ENCODE data around the gene LRRC8C. TPM values are rescaled to one million over a fixed set of nuclear protein-coding genes. Genes with fewer than 3 reads are reported as not detected.

LRRC8C gene
- polyA plus RNA-seq, 4 donors, result 6.8 to 10.3 (median 8.4) TPM

DNA sequence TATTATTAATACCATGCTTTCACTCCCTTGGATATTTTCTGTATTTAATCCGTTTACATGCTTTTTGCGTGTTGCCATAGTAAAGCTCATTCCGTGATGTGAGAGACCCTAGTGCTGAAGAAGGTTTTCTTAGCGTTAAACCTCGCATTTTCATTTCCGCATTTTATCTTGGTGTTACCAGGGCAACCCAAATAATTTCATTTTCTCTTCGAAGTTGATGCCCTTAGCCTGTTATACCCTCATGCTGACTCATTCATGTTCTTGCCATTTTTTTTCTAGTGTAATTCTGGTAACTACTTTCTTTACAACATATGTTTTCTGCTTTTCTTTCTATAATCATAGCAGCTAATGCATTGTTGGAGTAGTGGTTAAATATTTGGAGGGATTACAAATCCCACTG lies 37.2 kb downstream of the LRRC8C start:
- no peak for DNase-seq (ENCODE audit: low read depth in 4 of 4, low spot score in 3 of 4)

DNA sequence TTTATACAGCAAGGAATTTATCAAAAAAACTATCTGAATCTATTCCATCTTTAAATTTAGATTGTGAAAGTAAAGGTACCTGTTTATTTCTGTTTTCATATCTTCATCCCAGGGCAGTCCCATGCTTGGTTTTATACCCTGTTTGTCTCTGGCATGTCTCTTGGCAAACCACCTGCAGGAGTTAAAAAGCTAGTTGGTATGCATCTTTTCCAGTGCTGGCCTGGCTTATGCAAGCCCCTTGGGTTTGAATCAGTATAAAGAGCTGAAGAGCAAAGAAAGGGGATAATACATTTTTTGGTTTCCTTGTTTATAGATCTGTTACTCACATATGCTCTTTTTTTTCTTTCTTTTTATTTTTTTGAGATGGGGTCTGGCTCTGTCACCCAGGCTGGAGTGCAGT lies 37.8 kb downstream of the LRRC8C start:
- DNase-seq (ENCODE audit: low read depth in 4 of 4, low spot score in 3 of 4), result no peak

GRCh38 chr1:89671775-89672488 lies 39.0 kb downstream of the LRRC8C start:
- no peak for DNase-seq (ENCODE audit: low read depth in 4 of 4, low spot score in 3 of 4)

- DNase-seq (ENCODE audit: low read depth in 4 of 4, low spot score in 3 of 4), result no peak
These were observed 39.7 kb downstream of the LRRC8C start for GRCh38 chr1:89672489-89673183.

- DNase-seq (ENCODE audit: low read depth in 4 of 4, low spot score in 3 of 4), result no peak
These were observed 40.3 kb downstream of the LRRC8C start for GRCh38 chr1:89673251-89673650.

DNA sequence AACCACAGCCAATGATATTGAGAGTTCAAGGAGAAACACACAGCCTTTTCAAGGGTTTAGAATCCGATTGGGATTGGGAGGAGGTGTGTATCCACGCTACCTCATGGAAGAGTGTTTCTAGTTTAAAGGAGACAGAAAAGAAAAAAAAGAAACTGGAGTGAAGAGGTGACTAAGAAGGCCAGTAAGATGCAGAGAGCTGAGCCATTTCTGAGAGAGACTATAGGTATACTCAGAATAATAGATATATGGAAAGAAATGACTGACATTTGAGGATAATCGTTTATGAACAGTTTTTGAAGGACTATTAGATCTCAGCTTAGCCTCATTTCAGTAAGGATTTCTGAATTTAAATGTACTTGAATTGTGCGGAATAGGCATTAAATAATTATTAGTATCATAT lies 42.8 kb downstream of the LRRC8C start:
- DNase-seq (ENCODE audit: low read depth in 4 of 4, low spot score in 3 of 4), result no peak

- DNase-seq (ENCODE audit: low read depth in 4 of 4, low spot score in 3 of 4), result no peak
These were observed 48.3 kb downstream of the LRRC8C start for GRCh38 chr1:89681045-89681729.

GRCh38 chr1:89682611-89683010 lies 49.7 kb downstream of the LRRC8C start:
- DNase-seq (ENCODE audit: low read depth in 4 of 4, low spot score in 3 of 4), result no peak

- DNase-seq (ENCODE audit: low read depth in 4 of 4, low spot score in 3 of 4), result no peak
These were observed 52.5 kb downstream of the LRRC8C start for GRCh38 chr1:89685461-89685860.

DNA sequence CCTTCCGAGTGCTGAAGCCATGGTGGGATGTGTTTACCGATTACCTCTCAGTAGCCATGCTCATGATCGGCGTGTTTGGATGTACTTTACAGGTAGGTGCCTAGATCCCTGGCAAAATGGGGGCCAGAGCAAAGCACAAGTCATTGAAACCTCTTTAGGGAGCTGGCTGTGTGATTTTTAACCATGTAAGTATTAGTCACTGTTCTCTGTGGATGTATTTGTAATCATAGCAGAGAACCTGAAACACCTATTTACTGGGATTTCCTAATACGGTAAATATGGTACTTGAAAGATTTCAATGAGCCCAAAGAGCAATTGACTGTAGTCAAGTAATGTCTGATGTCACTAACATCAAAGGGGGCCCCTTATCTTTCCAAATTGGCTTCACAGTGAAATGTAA lies 53.6 kb downstream of the LRRC8C start:
- no peak for DNase-seq (ENCODE audit: low read depth in 4 of 4, low spot score in 3 of 4)

- DNase-seq (ENCODE audit: low read depth in 4 of 4, low spot score in 3 of 4), result no peak
These were observed 54.3 kb downstream of the LRRC8C start for GRCh38 chr1:89687254-89687653.

DNA sequence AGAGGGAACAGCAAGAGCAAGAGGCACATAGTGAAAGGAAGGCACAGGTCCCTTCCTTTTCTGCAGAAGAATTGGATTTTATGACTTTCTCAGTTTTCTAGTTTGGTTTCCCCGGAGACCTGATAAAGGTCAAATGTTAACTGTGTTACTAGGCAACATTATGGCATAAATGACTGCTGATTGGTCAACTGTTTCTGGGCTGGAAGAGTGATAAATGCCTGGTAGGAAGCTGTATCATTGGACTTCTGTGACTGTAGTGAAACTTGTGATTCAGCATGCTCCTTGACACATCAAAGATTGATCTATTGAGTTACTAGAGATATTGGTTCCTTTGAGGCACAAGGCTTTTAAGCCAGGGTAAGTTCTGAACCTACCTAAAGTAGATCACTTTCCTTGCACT lies 55.7 kb downstream of the LRRC8C start:
- no peak for DNase-seq (ENCODE audit: low read depth in 4 of 4, low spot score in 3 of 4)

DNA sequence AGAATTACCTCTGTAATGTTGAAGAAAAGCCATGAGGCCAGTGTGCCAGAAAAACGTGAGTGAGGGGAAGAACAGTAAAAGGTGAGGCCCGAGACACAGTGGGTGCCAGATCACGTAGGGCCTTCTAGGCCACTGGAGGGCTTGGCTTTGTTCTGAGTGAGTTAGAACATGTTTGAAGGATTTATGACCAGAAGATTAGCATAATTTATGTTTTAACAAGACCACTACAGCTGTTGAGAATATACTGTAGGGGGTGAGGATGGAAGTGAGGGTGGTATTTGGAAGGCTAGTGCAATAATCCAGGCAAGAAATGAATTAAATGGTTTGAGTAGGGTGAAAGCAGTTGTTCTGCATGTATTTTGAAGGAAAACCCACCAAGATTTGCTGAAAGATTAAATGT lies 56.3 kb downstream of the LRRC8C start:
- no peak for DNase-seq (ENCODE audit: low read depth in 4 of 4, low spot score in 3 of 4)

- no peak for DNase-seq (ENCODE audit: low read depth in 4 of 4, low spot score in 3 of 4)
These were observed 57.7 kb downstream of the LRRC8C start for GRCh38 chr1:89690595-89690994.

DNA sequence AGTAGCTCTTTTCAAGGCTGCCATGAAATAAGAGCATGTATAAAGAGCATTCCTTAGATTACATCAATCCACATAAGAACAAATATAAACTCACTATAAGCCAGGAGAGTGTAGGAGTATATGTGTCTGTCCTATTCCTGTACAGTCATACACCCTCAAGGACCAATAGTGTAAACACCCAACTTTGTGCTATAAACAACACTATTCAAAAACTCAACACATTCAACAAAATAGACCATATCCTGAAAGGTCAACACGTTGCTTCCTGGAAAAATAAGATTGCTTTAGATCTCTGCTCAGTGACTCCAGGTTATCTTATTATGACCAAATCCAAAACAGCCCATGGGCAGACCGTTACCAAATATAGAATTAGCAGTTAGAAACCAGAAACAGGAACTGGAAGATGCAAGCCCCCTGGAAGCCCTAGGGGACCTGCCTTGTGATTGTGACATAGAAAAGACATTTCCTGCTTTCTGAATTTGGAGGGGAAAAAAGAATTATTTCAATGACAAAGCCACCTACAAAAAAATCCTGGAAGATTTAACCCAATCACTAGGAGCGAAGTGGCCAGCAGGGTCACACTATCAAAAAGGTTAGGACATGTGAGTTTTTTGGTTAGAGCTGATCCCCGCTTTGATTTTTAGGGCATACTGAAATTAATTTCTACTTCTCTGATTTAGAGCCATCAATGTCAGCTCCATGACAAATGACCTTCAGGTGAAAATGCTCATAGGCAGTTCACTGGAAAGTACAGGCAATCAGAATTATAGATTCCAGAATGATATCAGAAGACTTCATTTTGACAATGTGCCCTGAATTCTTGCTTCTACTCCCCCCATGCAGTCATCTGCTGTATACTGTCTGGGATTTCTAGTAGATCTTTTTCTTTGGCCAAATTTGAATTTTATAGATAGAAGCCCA lies 59.9 kb downstream of the LRRC8C start:
- DNase-seq (ENCODE audit: low read depth in 4 of 4, low spot score in 3 of 4), result no peak

DNA sequence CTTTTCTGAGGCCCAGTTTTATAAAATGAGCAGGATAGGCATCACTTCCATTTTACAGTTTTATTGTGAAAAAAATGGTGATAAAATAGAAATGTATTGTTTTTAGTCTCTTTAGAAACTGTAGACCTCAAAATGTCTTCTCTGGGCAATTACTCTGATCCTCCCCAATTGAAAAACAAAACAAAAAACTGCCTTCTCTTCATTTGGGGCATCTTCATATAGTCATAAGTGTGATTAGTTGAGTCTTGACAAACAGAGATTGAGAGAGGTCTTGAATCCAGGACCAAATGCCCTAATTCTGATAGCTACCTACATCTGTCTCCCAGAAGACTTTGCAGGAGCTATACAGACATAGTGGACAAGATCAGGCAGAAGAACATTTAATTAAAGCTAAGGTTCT lies 62.9 kb downstream of the LRRC8C start:
- no peak for DNase-seq (ENCODE audit: low read depth in 4 of 4, low spot score in 3 of 4)

- no peak for DNase-seq (ENCODE audit: low read depth in 4 of 4, low spot score in 3 of 4)
These were observed 64.5 kb downstream of the LRRC8C start for GRCh38 chr1:89697383-89697782.

DNA sequence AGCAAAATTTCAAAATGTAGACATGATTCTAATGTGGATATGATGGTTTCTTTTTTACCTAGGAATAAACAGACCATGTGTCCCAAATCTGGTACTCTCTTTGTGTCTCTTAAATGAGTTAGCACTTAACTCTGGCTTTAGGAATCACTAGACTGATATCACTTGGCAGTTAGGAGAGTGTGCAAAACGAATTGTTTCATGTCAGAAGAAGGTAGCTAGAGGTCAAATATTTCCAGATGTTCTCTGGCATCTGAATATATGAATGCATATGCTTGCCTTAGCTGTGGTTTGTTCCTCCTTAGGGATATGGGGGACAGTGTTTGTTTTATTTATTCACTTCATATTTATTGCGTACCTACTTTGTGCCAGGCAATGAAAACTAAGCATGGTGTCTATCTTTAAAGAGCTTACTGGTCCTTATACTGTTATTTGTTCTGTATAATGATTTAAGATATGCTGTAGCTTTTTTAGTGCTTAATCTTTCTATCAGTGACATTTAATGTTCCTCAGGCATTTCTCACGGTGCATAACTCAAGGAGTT lies 65.2 kb downstream of the LRRC8C start:
- no peak for DNase-seq (ENCODE audit: low read depth in 4 of 4, low spot score in 3 of 4)

- no peak for DNase-seq (ENCODE audit: low read depth in 4 of 4, low spot score in 3 of 4)
These were observed 65.7 kb downstream of the LRRC8C start for GRCh38 chr1:89698624-89699023.

DNA sequence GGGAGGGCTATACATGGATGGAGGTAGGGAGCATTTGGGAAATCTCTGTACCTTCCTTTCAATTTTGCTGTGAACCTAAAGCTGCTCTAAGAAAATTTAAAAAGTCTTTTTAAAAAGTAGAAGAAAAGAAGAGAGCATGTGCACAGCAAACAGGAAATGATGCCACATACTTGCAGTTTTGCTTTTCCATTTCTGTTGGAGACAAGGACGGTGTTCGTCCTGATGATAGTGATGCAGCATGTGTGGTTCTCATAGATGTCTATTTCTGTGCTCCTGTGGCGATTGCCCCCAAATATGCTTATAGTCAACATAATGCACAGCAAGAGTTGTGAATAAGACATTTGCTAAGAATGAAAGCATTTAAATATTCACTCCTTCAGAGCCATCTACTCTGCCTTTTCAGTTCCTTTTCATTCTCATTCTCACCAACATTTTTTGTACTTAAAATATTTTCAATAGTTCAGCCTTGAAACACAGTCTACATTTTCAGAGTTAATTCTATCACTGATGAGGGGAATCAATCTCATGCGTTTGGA lies 66.6 kb downstream of the LRRC8C start:
- no peak for DNase-seq (ENCODE audit: low read depth in 4 of 4, low spot score in 3 of 4)

Measured in left renal pelvis (tissue), 4 donors.